ENCODE data around the gene HEATR5A. TPM values are rescaled to one million over a fixed set of nuclear protein-coding genes. Genes with fewer than 3 reads are reported as not detected.

HEATR5A gene
- total and polyA plus RNA-seq, 2 of the 13 experiments (the other 11 are each of a cell fraction or from before 2014, with no cell fraction given) = 36.4 to 105 TPM

DNA sequence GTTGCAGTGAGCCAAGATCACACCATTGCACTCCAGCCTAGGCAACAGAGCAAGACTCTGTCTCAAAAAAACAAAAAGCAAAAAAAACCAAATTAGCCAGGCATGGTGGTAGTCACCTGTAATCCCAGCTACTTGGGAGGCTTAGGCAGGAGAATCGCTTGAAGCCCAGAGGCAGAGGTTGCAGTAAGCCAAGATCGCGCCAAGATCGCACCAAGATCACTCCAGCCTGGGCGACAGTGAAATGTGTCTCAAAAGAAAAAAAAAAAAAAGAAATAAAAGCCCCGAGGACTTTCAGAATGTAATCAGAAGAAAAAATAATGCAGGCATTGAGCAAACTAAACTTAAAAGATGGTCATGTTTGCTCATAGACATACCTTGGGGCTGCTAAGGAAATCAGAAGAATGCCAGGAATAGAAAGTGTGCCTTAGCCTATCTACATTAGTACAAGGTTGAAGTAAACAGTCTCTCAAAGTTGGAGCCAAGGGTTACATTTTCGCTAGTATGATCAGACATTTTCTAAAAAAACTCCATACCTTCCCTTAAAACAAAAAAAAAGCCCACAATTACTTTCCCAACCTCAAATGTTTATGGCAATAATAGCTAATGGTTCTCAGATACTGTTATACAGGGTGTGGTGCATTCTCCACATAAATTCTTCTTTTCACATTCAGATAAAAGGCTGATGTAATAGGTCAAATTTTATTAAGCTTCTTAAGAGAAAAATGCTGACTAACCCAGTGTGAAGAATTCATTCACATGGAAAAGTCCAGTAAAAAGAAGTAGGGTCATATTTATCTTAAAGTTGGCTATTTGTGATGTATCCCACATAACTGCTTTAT lies 21.1 kb upstream of the HEATR5A start (continued):
- TF ChIP-seq, protein P1, sequence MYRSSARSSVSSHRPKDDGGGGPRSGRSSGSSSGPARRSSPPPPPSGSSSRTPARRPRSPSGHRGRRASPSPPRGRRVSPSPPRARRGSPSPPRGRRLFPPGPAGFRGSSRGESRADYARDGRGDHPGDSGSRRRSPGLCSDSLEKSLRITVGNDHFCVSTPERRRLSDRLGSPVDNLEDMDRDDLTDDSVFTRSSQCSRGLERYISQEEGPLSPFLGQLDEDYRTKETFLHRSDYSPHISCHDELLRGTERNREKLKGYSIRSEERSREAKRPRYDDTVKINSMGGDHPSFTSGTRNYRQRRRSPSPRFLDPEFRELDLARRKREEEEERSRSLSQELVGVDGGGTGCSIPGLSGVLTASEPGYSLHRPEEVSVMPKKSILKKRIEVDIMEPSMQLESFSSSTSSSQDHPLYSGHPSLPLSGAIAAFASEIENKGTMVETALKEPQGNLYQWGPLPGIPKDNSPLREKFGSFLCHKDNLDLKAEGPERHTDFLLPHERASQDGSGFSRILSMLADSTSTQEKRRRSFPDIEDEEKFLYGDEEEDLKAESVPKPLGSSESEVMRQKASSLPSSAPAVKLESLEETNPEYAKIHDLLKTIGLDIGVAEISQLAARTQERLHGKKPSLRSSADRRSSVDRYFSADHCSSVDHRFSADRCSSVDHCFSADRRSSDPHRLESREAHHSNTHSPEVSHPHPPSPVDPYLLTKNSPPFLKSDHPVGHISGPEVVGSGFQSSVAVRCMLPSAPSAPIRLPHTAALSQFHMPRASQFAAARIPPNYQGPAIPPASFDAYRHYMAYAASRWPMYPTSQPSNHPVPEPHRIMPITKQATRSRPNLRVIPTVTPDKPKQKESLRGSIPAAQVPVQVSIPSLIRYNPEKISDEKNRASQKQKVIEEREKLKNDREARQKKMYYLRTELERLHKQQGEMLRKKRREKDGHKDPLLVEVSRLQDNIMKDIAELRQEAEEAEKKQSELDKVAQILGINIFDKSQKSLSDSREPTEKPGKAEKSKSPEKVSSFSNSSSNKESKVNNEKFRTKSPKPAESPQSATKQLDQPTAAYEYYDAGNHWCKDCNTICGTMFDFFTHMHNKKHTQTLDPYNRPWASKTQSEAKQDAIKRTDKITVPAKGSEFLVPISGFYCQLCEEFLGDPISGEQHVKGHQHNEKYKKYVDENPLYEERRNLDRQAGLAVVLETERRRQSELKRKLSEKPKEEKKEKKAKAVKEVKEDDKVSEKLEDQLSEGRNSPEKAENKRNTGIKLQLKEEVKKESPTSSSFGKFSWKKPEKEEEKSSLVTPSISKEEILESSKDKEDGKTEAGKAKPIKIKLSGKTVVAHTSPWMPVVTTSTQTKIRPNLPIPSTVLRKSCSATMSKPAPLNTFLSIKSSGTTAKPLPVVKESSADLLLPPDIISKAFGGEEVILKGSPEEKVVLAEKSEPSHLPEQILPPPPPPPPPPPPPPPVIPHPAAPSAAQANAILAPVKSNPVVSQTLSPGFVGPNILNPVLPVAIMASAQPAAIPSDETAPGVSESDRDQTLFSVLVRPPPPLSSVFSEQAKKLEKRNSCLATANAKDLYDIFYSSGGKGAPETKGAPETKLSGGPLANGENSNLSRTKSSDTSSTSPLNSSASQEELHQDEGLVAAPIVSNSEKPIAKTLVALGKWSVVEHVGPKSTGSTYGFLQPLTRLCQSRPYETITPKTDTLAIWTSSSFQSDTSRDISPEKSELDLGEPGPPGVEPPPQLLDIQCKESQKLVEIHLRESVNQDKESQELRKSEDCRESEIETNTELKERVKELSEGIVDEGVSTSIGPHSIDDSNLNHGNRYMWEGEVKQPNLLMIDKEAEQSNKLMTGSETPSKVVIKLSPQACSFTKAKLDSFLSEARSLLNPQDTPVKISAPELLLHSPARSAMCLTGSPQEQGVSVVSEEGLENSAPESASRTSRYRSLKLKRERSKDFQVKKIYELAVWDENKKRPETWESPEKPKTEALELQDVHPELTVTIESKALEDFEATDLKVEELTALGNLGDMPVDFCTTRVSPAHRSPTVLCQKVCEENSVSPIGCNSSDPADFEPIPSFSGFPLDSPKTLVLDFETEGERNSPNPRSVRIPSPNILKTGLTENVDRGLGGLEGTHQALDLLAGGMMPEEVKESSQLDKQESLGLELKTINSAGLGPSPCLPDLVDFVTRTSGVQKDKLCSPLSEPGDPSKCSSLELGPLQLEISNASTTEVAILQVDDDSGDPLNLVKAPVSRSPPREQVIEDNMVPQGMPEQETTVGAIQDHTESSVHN (CRISPR knock-in tag; IDR thresholded peaks at IDR 0.05) = no peak
- TF ChIP-seq NFE2L1 (CRISPR knock-in tag; IDR thresholded peaks at IDR 0.05; ENCODE audit: borderline replicate concordance) (no peak), ZNF768 (CRISPR knock-in tag; IDR thresholded peaks at IDR 0.05) (no peak)
- TF ChIP-seq, protein P2, sequence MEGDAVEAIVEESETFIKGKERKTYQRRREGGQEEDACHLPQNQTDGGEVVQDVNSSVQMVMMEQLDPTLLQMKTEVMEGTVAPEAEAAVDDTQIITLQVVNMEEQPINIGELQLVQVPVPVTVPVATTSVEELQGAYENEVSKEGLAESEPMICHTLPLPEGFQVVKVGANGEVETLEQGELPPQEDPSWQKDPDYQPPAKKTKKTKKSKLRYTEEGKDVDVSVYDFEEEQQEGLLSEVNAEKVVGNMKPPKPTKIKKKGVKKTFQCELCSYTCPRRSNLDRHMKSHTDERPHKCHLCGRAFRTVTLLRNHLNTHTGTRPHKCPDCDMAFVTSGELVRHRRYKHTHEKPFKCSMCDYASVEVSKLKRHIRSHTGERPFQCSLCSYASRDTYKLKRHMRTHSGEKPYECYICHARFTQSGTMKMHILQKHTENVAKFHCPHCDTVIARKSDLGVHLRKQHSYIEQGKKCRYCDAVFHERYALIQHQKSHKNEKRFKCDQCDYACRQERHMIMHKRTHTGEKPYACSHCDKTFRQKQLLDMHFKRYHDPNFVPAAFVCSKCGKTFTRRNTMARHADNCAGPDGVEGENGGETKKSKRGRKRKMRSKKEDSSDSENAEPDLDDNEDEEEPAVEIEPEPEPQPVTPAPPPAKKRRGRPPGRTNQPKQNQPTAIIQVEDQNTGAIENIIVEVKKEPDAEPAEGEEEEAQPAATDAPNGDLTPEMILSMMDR (CRISPR knock-in tag; IDR thresholded peaks at IDR 0.05) = no peak
